ENCODE data around the gene TXNL4A.
"Not testable (repeated sequence)": the region's sequence is repeated elsewhere in the genome, so short reads cannot be mapped to it uniquely, and the experiment has no call there.

Gene TXNL4A, protein sequence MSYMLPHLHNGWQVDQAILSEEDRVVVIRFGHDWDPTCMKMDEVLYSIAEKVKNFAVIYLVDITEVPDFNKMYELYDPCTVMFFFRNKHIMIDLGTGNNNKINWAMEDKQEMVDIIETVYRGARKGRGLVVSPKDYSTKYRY

DNA sequence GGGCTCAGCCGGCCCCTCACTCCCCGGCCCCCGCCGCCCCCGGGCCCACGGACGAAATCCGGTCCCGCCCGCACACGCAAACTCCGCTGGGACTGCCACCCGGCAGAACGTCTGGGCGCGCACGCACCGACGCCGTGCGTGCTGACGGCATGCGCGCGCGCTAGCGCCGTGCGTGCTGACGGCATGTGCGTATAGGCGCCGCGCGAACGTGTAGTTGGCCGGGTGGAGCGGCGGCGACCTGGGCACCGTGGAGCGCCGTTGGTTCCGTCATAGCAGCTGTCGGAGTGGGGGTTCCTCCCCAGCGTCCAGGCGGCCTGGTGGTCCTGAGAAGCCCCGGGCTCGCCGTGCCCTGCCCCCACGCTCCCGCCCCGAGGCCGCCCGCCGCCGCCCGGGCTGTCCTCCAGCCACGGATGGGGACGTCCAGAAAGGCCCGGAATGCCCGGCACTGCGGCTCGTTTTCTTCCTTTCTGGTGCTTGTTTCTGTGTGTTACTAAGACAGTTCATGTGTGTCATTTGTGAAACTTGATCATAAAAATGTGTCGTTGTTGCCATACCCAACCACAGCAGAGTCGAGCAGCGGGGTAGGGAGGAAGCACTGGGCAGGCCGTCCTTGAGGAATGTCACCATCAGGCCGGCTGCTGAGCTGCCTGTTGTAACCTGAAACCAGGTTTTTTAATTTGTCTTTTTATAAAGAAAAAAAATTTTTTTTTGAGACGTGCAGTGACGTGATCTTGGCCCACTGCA, at the start of gene TXNL4A:
Gene TXNL4A (minus strand): TSS at position 113 of the 744 bp plus-strand sequence. CDS start 171 bp downstream, outside the sequence.
- no peak for DNase-seq

DNA sequence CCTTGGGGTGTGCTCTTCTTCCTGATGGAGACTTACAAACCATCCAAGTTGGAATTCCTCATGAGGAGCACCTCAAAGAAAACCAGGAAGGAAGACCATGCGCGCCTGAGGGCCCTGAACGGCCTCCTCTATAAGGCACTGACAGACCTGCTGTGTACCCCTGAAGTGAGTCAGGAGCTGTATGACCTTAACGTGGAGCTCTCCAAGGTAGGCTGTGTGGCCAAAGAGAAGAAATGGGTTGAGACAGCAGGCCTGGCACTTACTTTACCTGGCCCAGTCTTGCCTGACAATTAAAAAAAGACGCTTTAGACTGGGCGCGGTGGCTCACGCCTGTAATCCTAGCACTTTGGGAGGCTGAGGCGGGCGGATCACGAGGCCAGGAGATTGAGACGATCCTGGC, 48.9 kb upstream of the TXNL4A start:
- DNase-seq, result no peak

DNA sequence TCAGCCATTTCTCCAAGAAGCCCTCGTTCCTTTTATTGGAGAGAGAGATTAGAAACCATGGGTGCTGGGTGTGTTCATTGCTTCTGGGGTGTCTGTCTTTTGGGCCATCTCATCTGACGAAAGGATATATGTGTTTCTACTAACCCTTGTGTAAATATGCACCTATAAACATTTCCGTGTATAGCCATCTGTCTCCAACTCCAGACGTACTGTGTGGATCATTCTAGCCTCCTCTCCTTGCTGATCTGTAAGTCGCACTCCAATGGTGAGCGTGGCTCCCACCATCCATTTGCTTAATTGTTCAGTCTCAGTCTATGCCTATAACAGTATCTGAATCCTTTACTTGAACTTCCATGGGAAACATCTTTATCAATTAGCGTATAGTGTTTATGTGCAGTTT, 47.6 kb upstream of the TXNL4A start:
- DNase-seq, result no peak

DNA sequence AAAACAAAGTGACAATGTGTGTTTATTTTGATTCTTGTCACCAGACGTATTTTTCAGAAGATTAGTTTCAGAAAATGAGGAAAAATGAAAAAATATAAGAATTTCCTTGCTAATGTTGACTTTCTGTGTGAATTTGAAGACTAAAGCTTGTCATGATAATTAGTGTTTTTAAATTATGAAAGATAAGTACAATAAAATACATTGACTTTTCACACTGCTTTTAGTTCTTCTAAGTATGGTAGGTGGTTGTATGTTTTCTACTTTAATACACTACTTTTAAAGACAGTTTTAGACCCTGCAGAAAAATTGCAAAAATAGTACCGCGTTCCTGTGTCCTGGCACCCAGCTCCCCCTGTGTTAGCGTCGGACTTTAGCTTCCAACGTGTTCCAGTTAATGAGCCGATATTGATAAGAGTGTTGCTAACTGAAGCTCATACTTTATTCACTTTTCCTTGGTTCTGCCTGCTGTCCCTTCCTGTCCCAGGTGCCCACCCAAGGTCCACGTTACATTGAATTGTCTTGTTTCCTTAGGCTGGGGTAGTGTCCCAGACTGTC, 46.6 kb upstream of the TXNL4A start:
- DNase-seq, result no peak

DNA sequence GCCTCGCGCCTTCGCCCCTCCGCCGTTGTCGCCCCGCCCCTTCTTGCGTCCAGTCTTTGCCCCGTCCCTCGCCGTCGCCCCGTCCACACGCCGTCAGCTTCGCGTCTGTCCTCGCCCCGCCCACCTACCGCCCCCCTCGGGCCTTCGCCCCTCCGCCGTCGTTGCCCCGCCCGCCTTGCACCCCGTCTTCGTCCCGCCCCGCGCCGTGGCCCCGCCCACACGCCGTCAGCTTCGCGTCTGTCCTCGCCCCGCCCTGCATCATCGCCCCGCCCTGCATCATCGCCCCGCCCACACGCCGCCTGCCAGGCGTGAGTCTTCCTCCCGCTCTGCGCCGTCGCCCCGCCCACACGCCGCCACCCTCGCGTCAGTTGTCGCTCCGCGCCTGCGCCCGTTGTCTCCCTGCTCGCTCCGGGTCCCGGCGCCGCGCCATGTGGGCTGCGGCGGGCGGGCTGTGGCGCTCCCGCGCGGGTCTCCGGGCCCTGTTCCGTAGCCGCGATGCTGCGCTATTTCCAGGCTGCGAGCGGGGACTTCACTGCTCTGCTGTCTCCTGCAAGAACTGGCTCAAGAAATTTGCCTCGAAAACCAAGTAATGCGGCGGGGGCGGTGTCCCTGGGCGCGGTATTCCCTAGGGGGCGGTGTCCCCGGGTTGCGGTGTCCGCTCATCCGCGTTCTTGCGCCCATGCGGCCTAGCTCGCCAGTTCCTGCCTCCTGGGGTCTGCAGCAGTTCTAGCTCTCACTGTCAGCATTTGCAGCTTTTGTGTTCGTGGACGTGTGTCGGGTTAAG, 45.9 kb upstream of the TXNL4A start, which contains the start of gene RBFA:
Gene RBFA (plus strand): TSS at position 367 of the 784 bp plus-strand sequence. CDS start 62 bp downstream, at position 429.
- peak; percentile 96 for DNase-seq

DNA sequence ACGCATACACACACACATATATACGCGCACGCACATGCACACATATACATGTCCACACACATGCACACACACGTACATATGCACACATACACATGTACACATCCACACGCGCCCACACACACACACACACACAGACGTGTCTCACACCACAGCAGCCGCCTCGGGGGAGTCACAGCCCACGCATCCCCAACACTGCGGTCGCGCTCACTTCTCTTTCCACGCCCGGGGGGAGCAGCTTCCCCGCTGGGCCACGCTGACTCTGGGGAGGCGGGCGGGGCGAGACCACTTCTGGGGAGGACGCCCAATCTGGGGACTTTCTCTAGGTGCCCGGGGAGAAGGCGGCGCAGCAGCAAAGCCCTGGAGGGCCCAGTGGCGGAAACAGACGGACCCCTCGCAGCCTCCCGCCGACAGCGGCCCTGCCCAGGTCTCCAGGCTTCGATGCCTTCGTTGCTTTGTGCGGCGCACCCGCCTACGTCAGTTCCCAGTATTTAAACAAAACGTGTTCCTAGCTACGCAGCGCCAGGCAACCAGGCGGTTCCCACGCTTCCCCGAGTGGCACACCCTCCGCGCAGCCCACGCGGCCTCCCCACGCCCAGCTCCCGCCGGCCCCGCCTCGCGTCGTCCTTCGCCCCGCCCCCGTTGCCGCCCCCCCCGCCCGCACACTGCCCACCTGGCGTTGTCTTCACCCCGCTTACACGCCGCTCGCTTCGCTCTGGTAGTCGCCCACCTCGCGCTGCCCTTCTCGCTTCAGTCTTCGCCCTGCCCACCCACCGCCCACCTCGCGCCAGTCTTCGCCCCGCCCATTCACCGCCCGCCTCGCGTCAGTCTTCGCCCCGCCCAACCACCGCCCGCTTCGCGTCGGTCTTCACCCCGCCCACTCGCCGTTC, 45.1 kb upstream of the TXNL4A start:
- DNase-seq, result no peak

DNA sequence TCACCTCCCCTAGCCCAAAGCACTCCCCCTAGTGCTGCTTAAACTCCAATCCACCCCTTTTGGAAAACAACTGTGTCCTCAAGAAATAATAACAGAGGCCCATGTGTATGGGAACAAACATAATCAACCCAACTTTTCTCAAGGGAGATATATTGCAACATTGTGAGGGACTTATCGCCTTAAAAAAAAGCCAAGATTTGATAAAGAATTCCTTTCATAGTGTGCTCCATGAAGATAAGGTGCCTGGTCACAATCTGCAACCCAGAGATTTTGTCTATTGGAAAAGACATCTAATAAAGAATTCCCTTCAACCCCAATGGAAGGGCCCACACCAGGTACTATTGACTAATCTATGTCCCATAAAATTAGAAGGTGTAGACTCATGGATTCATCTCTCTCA, 41.3 kb upstream of the TXNL4A start:
- no peak for DNase-seq

DNA sequence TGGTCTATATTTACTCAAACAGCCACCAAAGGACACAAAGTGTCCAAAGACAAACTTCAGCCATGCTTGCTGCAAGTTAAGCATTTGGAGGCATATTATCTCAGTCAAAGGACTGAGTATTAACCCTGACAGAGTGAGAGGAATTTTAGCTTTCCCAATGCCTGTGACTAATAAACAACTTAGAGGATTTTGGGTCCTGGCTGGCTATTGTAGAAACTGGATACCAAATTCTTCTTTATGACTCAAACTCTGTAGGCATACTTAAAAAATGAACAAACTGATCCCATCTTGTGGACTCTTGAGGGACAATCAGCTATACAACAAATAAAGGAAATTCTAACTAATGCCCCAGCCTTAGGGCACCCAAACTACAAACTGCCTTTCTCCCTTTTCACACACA, 39.4 kb upstream of the TXNL4A start:
- DNase-seq, result not testable (repeated sequence)

DNA sequence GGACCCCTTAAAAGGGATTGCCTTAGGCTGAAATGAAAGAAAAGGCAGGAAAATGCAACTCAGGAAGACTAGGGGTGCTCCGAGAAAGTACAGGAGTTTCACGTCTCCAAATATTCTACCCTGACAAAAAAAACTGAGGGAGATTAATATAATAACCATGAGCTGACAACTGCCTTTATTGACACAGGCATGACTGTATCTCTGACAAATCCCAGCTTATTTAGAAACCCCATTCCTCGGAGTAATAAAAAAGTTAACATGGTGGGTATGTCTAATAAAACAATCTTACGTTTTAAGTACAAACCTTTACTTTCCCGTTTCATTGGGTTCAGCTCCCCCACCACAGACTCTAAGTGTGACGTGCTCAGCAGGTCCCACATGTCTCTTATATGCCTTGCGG, 38.0 kb upstream of the TXNL4A start:
- no peak for DNase-seq

DNA sequence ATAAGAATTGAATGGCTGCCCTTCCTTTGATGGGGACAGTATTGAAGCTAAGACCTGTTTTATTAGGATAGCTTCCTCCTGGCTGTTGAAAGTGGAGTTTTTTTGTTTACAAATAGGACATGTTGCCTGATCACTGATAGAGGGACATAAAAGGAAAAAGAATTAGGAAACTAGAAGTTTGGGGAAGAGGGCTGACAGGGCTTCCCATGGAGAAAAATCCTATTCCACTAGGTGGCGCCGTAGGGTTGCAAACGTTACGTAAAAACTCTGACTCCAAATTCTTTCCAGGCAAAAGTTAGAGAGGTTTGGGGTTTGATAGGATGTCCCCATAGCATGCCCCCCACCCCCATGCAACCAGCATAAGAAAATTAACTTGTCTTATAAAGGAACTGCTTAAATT, 34.8 kb upstream of the TXNL4A start:
- DNase-seq, result no peak

DNA sequence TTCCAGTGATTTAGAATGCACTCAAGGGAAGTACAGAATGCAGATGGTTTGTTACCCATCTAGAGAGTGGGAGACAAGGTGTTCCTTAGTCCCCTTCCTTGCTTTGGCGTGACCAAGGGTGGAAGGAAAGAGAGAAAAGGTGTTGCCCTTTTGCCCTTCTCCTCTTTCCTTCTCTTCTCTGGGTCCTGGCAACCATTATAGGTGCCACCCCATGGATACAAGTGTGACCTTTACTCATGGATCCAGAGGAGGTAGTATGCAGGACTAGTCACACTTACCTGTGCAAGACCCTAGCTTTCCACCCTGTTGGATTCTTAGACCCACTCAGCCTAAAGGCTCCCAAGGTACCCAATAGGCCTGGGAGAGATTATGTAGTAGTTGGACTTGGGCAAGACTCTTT, 34.2 kb upstream of the TXNL4A start:
- DNase-seq, result no peak

DNA sequence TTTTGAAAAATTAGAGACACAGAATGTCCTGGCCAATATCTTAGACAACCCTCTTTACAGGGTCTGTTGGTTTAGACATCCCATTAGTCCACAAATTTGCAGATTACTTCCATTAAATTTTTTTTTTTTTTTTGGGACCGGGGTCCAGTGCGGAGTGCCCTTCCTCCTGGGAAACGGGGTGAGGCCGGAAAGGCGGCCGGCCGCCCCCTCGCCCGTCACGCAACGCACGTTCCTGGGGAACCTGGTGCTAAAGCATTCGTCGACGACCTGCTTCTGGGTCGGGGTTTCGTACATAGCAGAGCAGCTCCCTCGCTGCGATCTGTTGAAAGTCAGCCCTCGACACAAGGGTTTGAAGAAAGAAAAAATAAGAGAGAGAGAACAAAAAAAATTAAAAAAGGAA, 24.4 kb upstream of the TXNL4A start:
- DNase-seq, result no peak

DNA sequence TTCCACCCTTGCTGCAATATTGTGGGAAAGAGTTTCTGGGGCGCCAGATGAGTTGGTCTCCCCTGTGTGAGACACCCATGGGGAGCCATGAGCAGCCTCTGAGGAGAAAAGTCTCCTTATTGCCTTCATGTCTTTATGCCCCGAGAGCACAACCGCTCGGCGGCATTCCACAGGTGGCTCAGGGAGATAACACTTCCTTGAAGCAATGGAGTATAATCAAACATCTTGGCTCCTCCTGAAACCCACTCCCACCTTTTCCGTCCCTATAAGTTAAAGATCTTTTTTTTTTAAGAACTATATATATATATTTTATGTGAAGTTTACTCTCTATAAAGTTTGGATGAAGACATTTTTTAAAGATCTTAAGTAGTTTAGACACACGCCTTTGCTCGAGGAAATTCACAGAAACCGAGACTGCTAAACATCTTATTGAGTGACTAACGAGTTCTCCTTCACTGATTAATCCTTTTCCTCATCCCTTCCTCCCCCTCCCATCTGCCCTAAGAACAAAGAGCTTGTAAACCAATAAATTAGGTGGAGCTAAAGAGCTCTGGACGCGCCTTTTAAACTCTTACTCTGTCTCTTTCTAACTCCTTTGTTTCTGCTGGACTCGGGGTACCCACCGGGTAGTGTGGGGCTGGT, 23.3 kb upstream of the TXNL4A start:
- not testable (repeated sequence) for DNase-seq

DNA sequence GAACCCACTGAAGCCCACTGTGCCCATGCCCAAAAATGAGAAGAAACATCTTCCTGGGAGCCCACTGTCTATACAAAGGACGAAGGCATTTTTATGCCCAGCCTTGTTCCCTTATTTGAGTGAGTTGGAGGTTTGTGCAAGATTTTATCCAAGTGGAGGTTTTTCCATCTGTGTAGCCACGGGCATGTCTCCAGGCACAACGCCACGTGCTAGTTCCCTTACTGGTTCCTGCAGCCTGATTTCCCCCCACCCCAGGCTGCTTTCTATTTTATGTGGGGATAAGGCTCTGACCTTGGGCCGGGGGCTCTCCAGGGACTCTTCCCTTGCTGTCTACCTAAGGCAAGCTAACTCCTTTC, 22.2 kb upstream of the TXNL4A start:
- DNase-seq, result no peak

DNA sequence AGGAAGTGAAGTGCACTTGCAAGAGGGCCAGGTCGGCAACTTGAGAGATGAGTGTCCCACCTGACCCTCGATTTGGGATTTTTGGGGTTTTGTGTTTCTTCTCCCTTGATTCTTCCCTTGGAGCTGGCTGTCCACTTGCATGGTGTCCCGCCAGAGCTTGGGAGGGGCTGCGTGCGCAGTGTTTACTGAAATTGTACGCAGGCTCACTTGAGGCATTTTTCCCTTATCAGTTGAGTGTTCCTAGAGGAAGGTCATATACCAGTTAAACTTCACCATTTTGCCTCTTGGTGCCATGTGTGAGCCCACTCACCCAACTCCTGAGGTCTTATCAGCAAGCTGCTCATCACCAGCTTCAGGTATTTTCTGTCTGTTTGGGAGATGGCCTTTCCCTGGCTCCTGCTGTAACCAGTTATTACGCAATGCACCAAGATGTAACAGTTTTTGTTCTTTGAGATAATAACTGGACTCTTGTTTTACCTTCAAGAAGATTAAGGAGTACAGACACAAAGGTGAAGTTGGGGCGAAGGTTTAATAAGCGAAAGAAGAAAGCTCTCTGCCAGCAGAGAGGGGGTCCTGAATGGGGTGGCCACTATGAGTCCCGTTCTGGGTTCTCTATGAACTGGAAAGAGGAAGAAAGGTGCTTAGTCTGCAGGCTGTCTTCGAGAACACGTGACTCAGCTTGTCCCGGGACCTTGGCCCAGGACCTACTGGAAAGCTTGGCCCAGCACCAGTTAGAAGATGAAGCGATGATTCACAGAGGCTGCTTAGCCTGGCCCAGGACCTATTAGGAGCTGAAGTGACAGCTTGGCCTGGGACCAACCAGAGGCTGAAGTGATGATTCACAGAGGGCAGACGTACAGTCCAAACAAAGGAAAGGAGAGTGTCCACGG, 21.5 kb upstream of the TXNL4A start:
- no peak for DNase-seq

DNA sequence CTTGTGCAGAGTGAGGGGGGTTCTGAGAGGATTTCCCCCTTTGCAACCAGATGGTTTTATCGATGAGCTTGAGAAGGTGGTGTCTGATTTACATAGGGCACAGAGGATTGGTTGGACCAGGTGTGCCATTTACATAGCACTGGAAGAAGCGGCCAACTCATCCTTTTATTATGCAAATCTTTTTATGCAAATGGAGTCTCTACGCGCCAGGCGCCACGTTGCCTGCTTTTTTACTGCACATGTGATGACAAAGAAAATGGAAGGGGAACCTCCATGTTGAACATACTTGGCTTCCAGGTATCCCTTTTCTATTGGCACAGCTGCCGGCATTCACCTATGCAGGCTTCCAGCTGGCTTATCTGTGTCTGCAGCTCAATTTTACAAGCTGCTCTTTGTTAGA, 18.4 kb upstream of the TXNL4A start:
- no peak for DNase-seq

DNA sequence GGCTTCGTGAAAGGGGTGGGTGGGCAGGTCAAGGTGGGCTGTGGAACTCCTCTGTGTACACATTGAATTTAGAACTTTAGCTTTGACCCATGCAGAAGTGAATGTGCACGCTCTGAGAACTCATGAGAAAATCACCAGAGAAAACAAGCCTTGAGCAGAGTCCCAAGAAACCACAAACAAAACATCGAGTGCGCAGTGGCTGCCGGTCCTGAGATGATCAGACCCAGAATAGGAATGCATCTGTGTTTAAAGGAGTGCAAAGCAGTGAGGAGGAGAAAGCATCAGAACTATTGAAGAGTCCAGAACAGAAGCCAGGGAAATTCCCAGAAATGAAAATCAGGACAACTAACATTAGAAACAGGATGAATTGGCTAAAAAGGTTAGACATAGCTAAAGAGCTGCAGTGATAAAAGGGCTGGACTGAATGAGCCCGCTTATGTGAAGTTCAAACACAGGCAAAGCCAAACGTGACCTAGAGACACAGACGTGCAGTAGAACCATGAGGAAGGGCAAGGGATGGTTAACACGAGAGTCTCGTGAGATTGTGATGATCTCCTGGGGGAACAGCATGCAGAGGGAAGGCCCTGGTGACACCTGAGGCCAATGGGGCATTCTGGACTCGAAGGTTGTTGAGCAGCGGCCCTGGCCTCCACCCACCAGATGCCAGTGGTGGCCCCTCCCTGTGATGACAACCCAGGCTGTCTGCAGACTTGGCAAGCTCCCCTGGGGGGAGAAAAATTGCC, 16.4 kb upstream of the TXNL4A start:
- DNase-seq, result no peak

DNA sequence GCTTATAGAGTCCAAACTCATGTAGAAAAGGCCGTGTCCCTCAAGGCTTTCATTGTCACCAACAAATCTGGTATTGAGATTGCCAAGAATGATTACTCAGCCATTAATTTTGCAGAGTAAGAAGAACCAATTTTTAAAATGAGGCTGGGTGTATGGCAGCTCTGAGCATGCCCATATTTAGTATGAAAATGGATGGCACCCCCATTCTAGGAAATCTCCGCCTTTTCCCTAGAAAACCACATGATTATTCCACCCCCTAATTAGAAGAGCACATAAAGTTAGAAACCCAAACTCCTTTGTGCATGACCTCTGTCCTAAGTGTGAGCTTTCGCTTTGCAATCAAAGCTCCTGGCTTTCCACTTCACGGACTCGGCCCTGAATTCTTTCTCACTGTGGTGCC, 14.1 kb upstream of the TXNL4A start:
- no peak for DNase-seq

DNA sequence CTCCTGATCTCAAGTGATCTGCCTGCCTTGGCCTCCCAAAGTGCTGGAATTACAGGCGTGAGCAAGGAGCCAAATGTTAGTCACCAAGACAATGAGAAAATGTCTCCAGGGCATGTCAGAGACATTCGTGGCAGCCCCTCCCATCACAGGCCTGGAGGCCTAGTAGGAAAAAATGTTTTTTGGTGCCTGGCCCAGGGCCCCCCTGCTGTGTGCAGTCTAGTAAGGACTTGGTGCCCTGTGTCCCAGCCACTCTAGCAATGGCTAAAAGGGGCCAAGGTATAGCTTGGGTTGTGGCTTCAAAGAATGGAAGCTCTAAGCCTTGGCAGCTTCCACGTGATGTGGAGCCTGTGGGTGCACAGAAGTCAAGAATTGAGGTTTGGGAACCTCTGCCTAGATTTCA, 12.5 kb upstream of the TXNL4A start:
- DNase-seq, result no peak

DNA sequence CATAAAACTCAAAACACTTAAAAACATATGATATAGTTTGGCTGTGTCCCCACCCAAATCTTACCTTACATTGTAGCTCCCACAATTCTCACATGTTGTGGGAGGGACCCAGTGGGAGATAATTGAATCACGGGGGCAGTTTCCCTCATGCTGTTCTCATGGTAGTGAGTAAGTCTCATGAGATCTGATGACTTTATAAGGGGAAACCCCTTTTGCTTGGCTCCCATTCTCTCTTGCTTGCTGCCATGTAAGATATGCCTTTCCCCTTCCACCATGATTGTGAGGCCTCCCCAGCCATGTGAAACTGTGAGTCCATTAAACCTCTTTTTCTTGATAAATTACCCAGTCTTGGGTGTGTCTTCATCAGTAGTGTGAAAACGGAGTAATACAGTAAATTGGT, 11.3 kb upstream of the TXNL4A start:
- not testable (repeated sequence) for DNase-seq

All from NCI-H1694 (cell line).